HG03097 (cell line): Measurements from ENCODE around the gene GGNBP2.

ENCODE experiments used
- ATAC-seq: cut with Tn5 transposase; IDR thresholded peaks from one replicate; pipeline ENCODE4 v1.9.1; 2021; ENCODE audit not compliant: unreplicated experiment, low FRiP score

GGNBP2 gene

GRCh38 chr17:36625188-36625587 lies 80.5 kb downstream of the GGNBP2 start:
- no peak for ATAC-seq

DNA sequence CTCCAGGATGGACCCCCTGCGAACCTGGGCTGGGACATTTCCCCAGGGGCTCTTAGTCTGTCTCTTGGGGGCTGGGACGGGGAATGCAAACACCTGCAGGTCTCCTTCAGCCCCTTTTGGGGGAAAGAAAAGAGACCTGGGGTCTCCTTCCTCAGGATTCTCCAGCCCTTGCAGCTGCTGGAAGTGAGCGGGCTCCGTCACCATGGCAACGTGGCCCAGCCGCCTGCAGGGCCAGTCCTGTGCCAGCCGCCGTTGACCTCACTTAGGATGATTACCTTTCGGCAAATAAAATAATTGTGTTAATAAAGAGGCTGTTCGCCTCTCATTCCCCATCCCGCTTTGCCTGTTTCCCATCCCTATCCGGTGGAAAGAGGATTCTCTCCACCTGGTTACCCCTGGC lies 82.4 kb downstream of the GGNBP2 start:
- no peak for ATAC-seq

DNA sequence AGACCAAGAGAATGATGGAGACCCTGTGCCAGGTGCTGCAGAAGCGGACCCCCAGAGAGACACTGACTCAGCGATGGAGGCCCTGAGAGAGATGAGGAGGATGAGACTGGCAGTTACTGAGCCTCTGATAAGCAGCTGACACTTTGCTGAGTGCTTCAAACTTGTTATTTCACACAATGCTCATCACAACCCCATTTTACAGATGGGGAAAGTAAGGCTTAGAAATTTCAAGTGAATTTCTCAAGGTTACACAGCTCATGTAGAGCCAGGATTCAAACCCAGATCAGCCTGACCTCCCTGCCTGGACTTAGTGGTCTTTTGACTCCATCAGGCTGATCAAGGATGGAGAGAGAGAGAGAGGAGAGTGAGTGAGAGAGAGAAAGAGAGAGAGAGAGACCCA lies 83.9 kb downstream of the GGNBP2 start:
- no peak for ATAC-seq

GRCh38 chr17:36629252-36629847 lies 84.6 kb downstream of the GGNBP2 start:
- ATAC-seq, result no peak

DNA sequence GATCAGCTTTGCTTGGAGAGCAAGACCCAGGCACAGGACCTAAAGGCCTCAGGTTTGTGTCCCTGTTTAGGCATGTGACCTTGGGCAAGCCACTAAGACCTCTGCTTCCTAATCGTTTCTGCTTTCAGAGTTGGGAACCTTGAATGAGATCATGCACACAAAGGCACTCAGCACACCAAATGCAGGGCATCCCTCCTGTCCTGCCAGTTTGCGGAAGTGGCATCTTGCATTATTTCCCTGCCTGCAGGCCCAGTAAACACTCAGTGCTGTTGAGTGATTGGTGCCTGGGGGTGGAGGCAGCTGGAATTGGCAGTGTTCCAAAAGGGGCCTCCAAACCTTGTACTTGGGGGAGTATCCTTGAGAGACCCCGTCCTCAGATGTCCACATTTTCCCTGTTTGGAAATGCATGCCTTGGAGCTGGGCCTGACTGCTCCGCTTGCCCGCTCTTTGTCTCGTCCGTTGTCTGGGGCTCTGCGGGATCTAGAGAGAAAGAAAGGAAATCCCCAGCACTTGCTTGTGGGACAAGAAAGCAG lies 85.3 kb downstream of the GGNBP2 start:
- no peak for ATAC-seq

- no peak for ATAC-seq
Measured at GRCh38 chr17:36631022-36631421, 86.3 kb downstream of the GGNBP2 start.

DNA sequence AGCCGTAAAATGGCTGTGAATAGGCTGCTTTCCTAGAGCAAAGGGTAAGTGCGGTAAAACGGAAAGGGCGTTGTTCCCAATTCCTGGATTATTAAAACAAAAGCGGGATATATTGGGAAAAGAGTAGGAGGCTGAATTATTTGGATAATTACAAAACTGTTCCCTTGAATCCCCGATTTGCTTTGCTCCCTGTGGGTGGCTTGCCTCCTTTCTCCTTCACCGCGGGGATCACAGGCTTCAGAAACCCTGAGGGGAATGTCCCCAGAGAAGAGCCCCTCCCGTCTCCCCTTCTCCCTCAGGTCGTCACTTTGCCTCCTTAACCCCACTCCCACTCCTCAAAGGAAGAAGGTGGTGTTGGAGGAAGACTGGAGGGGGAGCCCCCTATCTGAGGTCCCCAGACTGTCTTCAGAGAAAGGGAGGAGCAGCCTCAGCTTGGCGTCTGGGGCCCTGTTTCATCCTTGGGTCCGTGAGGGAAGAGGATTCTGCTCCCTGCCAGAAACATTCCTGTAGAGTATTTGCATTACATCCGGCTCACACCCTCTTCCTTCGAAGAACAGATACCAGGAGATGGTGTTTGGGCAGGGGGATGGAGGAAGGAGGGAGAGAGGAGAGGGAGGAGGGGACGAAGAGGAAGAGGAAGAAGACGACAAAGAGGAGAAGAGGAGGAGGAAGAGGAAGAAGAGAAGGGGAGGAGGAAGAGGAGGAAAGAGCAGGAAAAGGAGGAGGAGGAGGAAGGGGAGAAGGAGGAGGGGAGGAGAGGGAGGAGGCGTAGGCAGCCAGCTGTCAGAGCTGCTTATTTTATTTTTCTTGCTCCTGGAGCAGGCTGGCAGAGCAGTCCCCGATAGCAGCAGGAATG lies 88.4 kb downstream of the GGNBP2 start:
- ATAC-seq, result no peak
